Esophagus muscularis mucosa (tissue), 4 donors: ENCODE measurements around the gene EHMT2.

ENCODE experiments used
- EP300 ChIP-seq: sonication (generic); formaldehyde crosslinking; IDR thresholded peaks from one replicate; pipeline ENCODE4 v1.6.1; 2017; ENCODE audit warnings: antibody characterized with exemption
- POLR2A ChIP-seq: fragments of 450-650 bp; IDR thresholded peaks from one replicate; pipeline ENCODE4 v1.6.1; 2017; ENCODE audit warnings: antibody characterized with exemption, moderate library complexity, mild to moderate bottlenecking, low read depth
- POLR2AphosphoS5 ChIP-seq, 2 donors: sonication (generic); formaldehyde crosslinking; IDR thresholded peaks; one replicate each; pipeline ENCODE4 v1.6.1; 2017; ENCODE audit warnings: antibody characterized with exemption in 2 of 2
- TF ChIP-seq, protein P1 (sequence below), 3 experiments: fragments of 200-600 bp in 2 of 3; fragments of 450-650 bp in 1 of 3; sonication (generic) in 2 of 3; IDR thresholded peaks; one replicate each; pipeline ENCODE4 v1.5.1; 2017 to 2019; ENCODE audit warnings: antibody characterized with exemption in 3 of 3, mild to moderate bottlenecking in 2 of 3, moderate library complexity in 1 of 3

DNA sequence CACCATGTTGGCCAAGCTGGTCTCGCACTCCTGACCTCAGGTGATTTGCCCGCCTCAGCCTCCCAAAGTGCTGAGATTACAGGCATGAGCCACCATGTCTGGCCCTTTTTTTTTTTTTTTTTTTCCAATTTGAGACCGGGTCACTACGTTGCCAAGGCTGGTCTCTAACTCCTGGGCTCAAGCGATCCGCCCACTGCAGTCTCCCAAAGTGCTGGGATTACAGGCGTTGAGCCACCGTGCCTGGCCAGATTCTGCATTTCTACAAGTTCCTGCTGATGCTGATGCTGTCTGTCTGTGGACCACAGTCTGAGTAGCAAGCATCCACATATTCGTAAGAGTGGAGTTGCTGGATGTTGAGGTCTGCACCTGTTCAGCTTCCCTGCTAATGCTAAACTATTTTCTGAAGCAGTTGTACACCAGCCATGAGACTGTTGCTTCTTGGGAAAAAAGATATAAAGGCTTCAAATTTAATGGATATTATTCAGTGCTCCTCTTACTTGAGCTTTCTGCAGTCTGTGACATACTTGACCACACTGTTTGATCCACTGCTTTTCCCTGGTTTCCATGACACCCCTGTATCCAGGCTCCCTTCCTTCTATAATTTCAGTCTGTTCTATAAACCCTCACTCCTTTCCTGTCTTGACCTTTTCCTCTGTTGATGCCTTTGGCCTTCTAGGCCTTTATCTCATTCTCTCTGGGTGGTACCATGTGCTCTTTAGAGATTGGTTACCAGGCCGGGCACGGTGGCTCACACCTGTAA lies 14.5 kb upstream of the EHMT2 start:
- TF ChIP-seq, protein P1, sequence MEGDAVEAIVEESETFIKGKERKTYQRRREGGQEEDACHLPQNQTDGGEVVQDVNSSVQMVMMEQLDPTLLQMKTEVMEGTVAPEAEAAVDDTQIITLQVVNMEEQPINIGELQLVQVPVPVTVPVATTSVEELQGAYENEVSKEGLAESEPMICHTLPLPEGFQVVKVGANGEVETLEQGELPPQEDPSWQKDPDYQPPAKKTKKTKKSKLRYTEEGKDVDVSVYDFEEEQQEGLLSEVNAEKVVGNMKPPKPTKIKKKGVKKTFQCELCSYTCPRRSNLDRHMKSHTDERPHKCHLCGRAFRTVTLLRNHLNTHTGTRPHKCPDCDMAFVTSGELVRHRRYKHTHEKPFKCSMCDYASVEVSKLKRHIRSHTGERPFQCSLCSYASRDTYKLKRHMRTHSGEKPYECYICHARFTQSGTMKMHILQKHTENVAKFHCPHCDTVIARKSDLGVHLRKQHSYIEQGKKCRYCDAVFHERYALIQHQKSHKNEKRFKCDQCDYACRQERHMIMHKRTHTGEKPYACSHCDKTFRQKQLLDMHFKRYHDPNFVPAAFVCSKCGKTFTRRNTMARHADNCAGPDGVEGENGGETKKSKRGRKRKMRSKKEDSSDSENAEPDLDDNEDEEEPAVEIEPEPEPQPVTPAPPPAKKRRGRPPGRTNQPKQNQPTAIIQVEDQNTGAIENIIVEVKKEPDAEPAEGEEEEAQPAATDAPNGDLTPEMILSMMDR (IDR thresholded peaks at IDR 0.05) = no peak
- no peak for TF ChIP-seq POLR2AphosphoS5 (IDR thresholded peaks at IDR 0.05)
- no peak for TF ChIP-seq EP300
- no peak for TF ChIP-seq POLR2A
